K562 (cell line): Measurements from ENCODE around the gene VPS11. TPM values are rescaled to one million over a fixed set of nuclear protein-coding genes. Genes with fewer than 3 reads are reported as not detected.

Experiments
- ATF7 ChIP-seq: fragments of 450-650 bp; IDR thresholded peaks from 2 replicates; pipeline ENCODE4 v1.7.1; 2014; ENCODE audit warnings: mild to moderate bottlenecking, moderate library complexity
- EP300 ChIP-seq: IDR thresholded peaks from 2 replicates; pipeline ENCODE4 v1.6.1; 2012; ENCODE audit warnings: low read length, improper control_type of control experiment
- GABPA ChIP-seq: fragments of 200-800 bp; sonication (Bioruptor generic); conservative IDR thresholded peaks from 2 replicates; pipeline ENCODE4 v1.6.1; 2016; ENCODE audit warnings: low read depth, missing genetic modification characterization, missing compliant biosample characterization
- IFI16 ChIP-seq: fragments of 250-450 bp; sonication (Bioruptor Pico); IDR thresholded peaks from 2 replicates; pipeline ENCODE4 v2.1.2; 2022; ENCODE audit warnings: mild to moderate bottlenecking, inconsistent platforms
- JUN ChIP-seq, 2 experiments: sonication (generic) in 1 of 2; formaldehyde crosslinking in 1 of 2; IDR thresholded peaks; 2 replicates each; pipeline versions ENCODE4 v1.6.1 to v1.8.0; 2012 to 2022; ENCODE audit warnings: borderline replicate concordance in 2 of 2, mild to moderate bottlenecking in 2 of 2, improper control_type of control experiment in 1 of 2, low read depth in 1 of 2, low read length in 1 of 2, missing genetic modification reagents in 1 of 2
- JUND ChIP-seq, 2 experiments: IDR thresholded peaks; 2 replicates in 1 of 2; 3 replicates in 1 of 2; pipeline ENCODE4 v1.6.1; 2011; ENCODE audit warnings: borderline replicate concordance in 2 of 2, low read depth in 2 of 2, low read length in 2 of 2, improper control_type of control experiment in 1 of 2, missing biosample characterization in 1 of 2, missing genetic modification characterization in 1 of 2, missing genetic modification reagents in 1 of 2
- KAT8 ChIP-seq: fragments of 450-650 bp; IDR thresholded peaks from 2 replicates; pipeline ENCODE4 v1.6.1; 2016; ENCODE audit warnings: low read depth, mild to moderate bottlenecking
- MECOM ChIP-seq: fragments of 250-450 bp; sonication (Bioruptor Pico); IDR thresholded peaks from 2 replicates; pipeline ENCODE4 v1.8.0; 2022; ENCODE audit warnings: inconsistent platforms
- MTF1 ChIP-seq: fragments of 250-450 bp; sonication (Bioruptor Pico); IDR thresholded peaks from 2 replicates; pipeline ENCODE4 v1.9.0; 2021; ENCODE audit warnings: moderate library complexity, mild to moderate bottlenecking, inconsistent platforms, borderline replicate concordance
- NONO ChIP-seq, 2 experiments: fragments of 200-400 bp in 1 of 2; fragments of 450-650 bp in 1 of 2; formaldehyde crosslinking in 1 of 2; IDR thresholded peaks; 2 replicates each; pipeline ENCODE4 v1.6.1; 2017; ENCODE audit warnings: low read depth in 2 of 2, mild to moderate bottlenecking in 2 of 2, moderate library complexity in 2 of 2, low read length in 1 of 2
- NR1H2 ChIP-seq: sonication (generic); formaldehyde crosslinking; IDR thresholded peaks from 2 replicates; pipeline ENCODE4 v1.4.0; 2020; ENCODE audit warnings: mild to moderate bottlenecking, missing genetic modification reagents
- POLR2B ChIP-seq: fragments of 450-650 bp; IDR thresholded peaks from 2 replicates; pipeline ENCODE4 v1.6.1; 2018; ENCODE audit warnings: low read depth; ENCODE audit not compliant: partially characterized antibody
- PYGO2 ChIP-seq: fragments of 450-650 bp; IDR thresholded peaks from 2 replicates; pipeline ENCODE4 v1.6.1; 2016; ENCODE audit warnings: mild to moderate bottlenecking, missing genetic modification characterization, moderate library complexity, missing compliant biosample characterization
- RNF2 ChIP-seq: sonication (generic); IDR thresholded peaks from 2 replicates; pipeline ENCODE4 v1.6.1; 2016
- SAFB2 ChIP-seq: fragments of 200-400 bp; formaldehyde crosslinking; IDR thresholded peaks from 2 replicates; pipeline ENCODE4 v1.6.1; 2018; ENCODE audit warnings: borderline replicate concordance, low read length, low read depth, moderate library complexity; ENCODE audit not compliant: severe bottlenecking
- SIN3B ChIP-seq: fragments of 450-650 bp; IDR thresholded peaks from 2 replicates; pipeline ENCODE4 v1.6.1; 2017; ENCODE audit warnings: low read depth, mild to moderate bottlenecking, moderate library complexity
- SMARCC2 ChIP-seq: fragments of 450-650 bp; IDR thresholded peaks from 2 replicates; pipeline ENCODE4 v1.6.1; 2017; ENCODE audit warnings: antibody characterized with exemption, moderate library complexity, mild to moderate bottlenecking, low read depth
- TEAD2 ChIP-seq: fragments of 450-650 bp; IDR thresholded peaks from 2 replicates; pipeline ENCODE4 v1.6.1; 2016; ENCODE audit warnings: missing genetic modification characterization, control low read depth, missing compliant biosample characterization
- ZBTB7A ChIP-seq: IDR thresholded peaks from 2 replicates; pipeline ENCODE4 v1.6.1; 2011; ENCODE audit warnings: low read depth, mild to moderate bottlenecking, low read length, moderate library complexity, borderline replicate concordance; ENCODE audit not compliant: control insufficient read depth
- ZNF431 ChIP-seq: sonication (generic); formaldehyde crosslinking; IDR thresholded peaks from 2 replicates; pipeline ENCODE4 v1.8.0; 2022; ENCODE audit warnings: mild to moderate bottlenecking, missing genetic modification reagents
- ZNF57 ChIP-seq: fragments of 450-650 bp; formaldehyde crosslinking; IDR thresholded peaks from 2 replicates; pipeline ENCODE4 v1.4.0; 2020; ENCODE audit warnings: mild to moderate bottlenecking, moderate library complexity
- polyA plus RNA-seq, 8 experiments: library from polyadenylated mRNA; depleted of rRNA in 4 of 8; stranded (reverse) in 5 of 8; unstranded in 3 of 8; fragments of >200 nt; fragmentation: Nextera tagmentation in 2 of 8; fragmentation: Illumina TruSeq in 1 of 8; extraction: Ambion mirVana in 2 of 8; extraction: Trizol in 1 of 8; gene quantifications; 2 replicates each; pipeline versions ENCODE4 v1.2.1 to v1.2.3, GENCODE V29; 2011 to 2014; ENCODE audit warnings: inconsistent platforms in 1 of 8, missing spikeins in 1 of 8
- total RNA-seq, 7 experiments: library from RNA; depleted of rRNA in 6 of 7; stranded (reverse); fragments of >200 nt in 6 of 7; fragmentation: Illumina TruSeq in 2 of 7; extraction: Trizol in 2 of 7; gene quantifications; 2 replicates each; pipeline versions ENCODE4 v1.2.1 to v1.2.3, GENCODE V29; 2011 to 2021; ENCODE audit warnings: low replicate concordance in 1 of 7
- TF ChIP-seq, protein P1 (sequence below): fragments of 450-650 bp; IDR thresholded peaks from 2 replicates; pipeline ENCODE4 v1.6.1; 2018; ENCODE audit not compliant: partially characterized antibody
- TF ChIP-seq, protein P2 (sequence below): IDR thresholded peaks from 2 replicates; pipeline ENCODE4 v1.6.1; 2011; ENCODE audit not compliant: insufficient read length; ENCODE audit errors: extremely low read depth

The VPS11 gene
- total and polyA plus RNA-seq, 9 of the 15 experiments (the other 6 are each of a cell fraction or from before 2014, with no cell fraction given): 14.1 to 35.5 (median 27.5) TPM

DNA sequence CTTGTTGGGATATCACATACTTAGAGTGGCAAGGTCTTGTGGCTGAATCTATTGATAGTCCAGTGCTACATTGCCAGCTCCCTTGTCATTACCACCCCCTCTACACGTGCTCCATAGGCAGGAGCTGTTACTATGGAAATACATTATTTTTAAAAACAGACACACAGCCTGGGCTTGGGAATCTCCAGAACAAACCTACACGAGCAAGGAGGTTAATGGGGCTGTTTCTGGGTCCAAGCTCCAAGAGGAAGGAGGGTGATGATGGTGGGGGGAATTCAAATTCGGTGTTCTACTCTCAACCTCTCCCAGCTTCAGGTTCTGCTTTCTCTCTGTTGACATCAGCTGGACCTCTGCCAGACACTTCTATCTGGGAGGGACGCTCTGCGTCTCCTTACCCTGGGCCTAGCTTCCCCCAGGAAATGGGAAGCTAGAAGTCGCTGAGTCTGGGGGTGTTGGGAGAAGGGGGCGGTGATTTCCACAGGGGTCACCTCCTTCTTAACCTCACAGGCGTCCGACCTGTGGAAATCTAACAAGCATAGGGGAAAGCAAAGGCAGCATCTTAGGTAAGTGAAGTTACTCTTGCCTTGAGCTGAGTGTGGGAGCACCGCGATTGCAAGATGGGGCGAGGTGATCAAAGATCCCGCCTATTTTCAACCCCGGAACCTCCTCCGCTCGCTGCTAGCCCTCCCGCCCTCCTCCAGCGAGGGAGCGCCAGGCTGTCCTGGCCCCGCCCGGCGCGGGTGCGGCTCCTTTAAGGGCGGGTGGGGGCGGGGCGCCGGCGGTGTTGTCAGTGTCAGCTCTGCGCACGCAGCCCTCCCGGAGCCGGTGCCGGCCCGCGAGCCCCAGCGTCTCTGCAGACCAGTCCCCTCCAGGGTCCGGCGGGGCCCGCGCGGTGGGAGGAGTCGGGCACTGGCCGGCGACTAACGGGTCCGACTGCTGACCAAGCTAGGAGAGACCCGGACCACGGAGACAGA, 39.2 kb downstream of the VPS11 start, which contains the start of gene C2CD2L (continued):
- TF ChIP-seq ATF7 (peak; percentile 84), GABPA (tag) (peak; percentile 53), MTF1 (no peak), SIN3B (no peak), KAT8 (no peak), POLR2B (peak; percentile 80), PYGO2 (tag) (no peak), TEAD2 (no peak), EP300 (peak; percentile 16; the same call in 1 of the 2 replicates), NONO (IDR thresholded peaks at IDR 0.05; ENCODE audit: low read depth in 2 of 2, low read length in 1 of 2) (0 out of 4 replicates have a peak, but pooled peaks have one; percentile 4 to 40), JUN (IDR thresholded peaks at IDR 0.05; ENCODE audit: borderline replicate concordance, low read depth, low read length) (no peak), JUN (CRISPR knock-in tag; IDR thresholded peaks at IDR 0.05; ENCODE audit: borderline replicate concordance) (no peak), JUND (IDR thresholded peaks at IDR 0.05; ENCODE audit: borderline replicate concordance, low read depth, low read length) (peak; percentile 5; the same call in 1 of the 2 replicates), JUND (tag; IDR thresholded peaks at IDR 0.05; ENCODE audit: borderline replicate concordance, low read depth, low read length) (peak; percentile 42; the same call in 2 of the 3 replicates), ZNF57 (CRISPR knock-in tag) (no peak), MECOM (0 out of 2 replicates have a peak, but pooled peaks have one; percentile 23), SMARCC2 (no peak), ZBTB7A (peak; percentile 80; the same call in 1 of the 2 replicates), RNF2 (peak; percentile 48; the same call in 1 of the 2 replicates), IFI16 (CRISPR knock-in tag) (no peak), NR1H2 (CRISPR knock-in tag) (no peak), ZNF431 (CRISPR knock-in tag) (no peak), SAFB2 (no peak)
- TF ChIP-seq, protein P1, sequence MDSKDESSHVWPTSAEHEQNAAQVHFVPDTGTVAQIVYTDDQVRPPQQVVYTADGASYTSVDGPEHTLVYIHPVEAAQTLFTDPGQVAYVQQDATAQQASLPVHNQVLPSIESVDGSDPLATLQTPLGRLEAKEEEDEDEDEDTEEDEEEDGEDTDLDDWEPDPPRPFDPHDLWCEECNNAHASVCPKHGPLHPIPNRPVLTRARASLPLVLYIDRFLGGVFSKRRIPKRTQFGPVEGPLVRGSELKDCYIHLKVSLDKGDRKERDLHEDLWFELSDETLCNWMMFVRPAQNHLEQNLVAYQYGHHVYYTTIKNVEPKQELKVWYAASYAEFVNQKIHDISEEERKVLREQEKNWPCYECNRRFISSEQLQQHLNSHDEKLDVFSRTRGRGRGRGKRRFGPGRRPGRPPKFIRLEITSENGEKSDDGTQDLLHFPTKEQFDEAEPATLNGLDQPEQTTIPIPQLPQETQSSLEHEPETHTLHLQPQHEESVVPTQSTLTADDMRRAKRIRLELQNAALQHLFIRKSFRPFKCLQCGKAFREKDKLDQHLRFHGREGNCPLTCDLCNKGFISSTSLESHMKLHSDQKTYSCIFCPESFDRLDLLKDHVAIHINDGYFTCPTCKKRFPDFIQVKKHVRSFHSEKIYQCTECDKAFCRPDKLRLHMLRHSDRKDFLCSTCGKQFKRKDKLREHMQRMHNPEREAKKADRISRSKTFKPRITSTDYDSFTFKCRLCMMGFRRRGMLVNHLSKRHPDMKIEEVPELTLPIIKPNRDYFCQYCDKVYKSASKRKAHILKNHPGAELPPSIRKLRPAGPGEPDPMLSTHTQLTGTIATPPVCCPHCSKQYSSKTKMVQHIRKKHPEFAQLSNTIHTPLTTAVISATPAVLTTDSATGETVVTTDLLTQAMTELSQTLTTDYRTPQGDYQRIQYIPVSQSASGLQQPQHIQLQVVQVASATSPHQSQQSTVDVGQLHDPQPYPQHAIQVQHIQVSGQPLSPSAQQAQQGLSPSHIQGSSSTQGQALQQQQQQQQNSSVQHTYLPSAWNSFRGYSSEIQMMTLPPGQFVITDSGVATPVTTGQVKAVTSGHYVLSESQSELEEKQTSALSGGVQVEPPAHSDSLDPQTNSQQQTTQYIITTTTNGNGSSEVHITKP: peak; percentile 87
- TF ChIP-seq, protein P2, sequence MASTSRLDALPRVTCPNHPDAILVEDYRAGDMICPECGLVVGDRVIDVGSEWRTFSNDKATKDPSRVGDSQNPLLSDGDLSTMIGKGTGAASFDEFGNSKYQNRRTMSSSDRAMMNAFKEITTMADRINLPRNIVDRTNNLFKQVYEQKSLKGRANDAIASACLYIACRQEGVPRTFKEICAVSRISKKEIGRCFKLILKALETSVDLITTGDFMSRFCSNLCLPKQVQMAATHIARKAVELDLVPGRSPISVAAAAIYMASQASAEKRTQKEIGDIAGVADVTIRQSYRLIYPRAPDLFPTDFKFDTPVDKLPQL: no peak
